SK-N-SH (cell line): ENCODE results near the gene TMEM167A. TPM values are rescaled to one million over a fixed set of nuclear protein-coding genes. Genes with fewer than 3 reads are reported as not detected.
A peak's percentile ranks its signal among the peaks of the same experiment; 100 is the strongest.

Experiments
- CTCF ChIA-PET: fragments of 300-600, 350-600 bp; formaldehyde crosslinking; extraction: SDS; loops from one replicate; lab custom pipeline; 2021; lab: Yijun Ruan, JAX
- POLR2A ChIA-PET: fragments of 350-600 bp; sonication (Branson Sonifier 250); formaldehyde crosslinking; extraction: SDS; loops from one replicate; lab custom pipeline; 2020; ENCODE audit warnings: antibody characterized with exemption, inconsistent platforms; lab: Yijun Ruan, JAX
- DNase-seq: peaks from one replicate; pipeline ENCODE4 v3.0.0; 2012
- H2AFZ ChIP-seq: fragments of 200-600 bp; sonication (generic); 2 replicates; pipeline ENCODE4 v1.8.1; 2016; ENCODE audit warnings: antibody characterized with exemption, mild to moderate bottlenecking, low read depth
- H3F3A ChIP-seq: fragments of 200-600 bp; sonication (generic); replicated peaks from 2 replicates; pipeline ENCODE3; 2016; ENCODE audit warnings: antibody characterized with exemption, mild to moderate bottlenecking; ENCODE audit not compliant: insufficient read depth
- H3K27ac ChIP-seq, 2 experiments: fragments of 200-500 bp in 1 of 2; fragments of 200-600 bp in 1 of 2; sonication (Bioruptor generic) in 1 of 2; sonication (generic), shearing (Covaris generic) in 1 of 2; 2 replicates each; pipeline versions ENCODE4 v1.5.1 to v1.6.1; 2014 to 2016; ENCODE audit warnings: low read depth in 2 of 2, inconsistent platforms in 1 of 2, low read length in 1 of 2, mild to moderate bottlenecking in 1 of 2, mixed read lengths in 1 of 2
- H3K27me3 ChIP-seq: fragments of 200-600 bp; sonication (generic), shearing (Covaris generic); 2 replicates; pipeline ENCODE4 v1.6.1; 2016; ENCODE audit warnings: mixed run types; ENCODE audit not compliant: insufficient read depth
- H3K36me3 ChIP-seq, 2 experiments: fragments of 200-500 bp in 1 of 2; fragments of 200-600 bp in 1 of 2; sonication (Bioruptor generic) in 1 of 2; sonication (generic) in 1 of 2; replicated peaks in 1 of 2; 2 replicates each; pipeline versions ENCODE3 to v1.5.1; 2014 to 2016; ENCODE audit warnings: low read length in 1 of 2, mild to moderate bottlenecking in 1 of 2; ENCODE audit not compliant: insufficient read depth in 2 of 2, control insufficient read depth in 1 of 2
- H3K4me1 ChIP-seq, 2 experiments: fragments of 200-500 bp in 1 of 2; fragments of 200-600 bp in 1 of 2; sonication (Bioruptor generic) in 1 of 2; sonication (generic), shearing (Covaris generic) in 1 of 2; 2 replicates each; pipeline versions ENCODE4 v1.5.1 to v1.6.1; 2014 to 2016; ENCODE audit warnings: low read depth in 1 of 2, low read length in 1 of 2, mixed run types in 1 of 2; ENCODE audit not compliant: insufficient read depth in 2 of 2, control insufficient read depth in 1 of 2
- H3K4me2 ChIP-seq: fragments of 200-600 bp; sonication (generic), shearing (Covaris generic); 2 replicates; pipeline ENCODE4 v1.6.1; 2017; ENCODE audit warnings: mixed run types
- H3K4me3 ChIP-seq, 2 experiments: fragments of 200-500 bp in 1 of 2; fragments of 200-600 bp in 1 of 2; sonication (Bioruptor generic) in 1 of 2; sonication (generic), shearing (Covaris generic) in 1 of 2; 2 replicates each; pipeline versions ENCODE4 v1.5.1 to v1.8.1; 2014 to 2016; ENCODE audit warnings: low read depth in 2 of 2, inconsistent platforms in 1 of 2, low read length in 1 of 2, mild to moderate bottlenecking in 1 of 2, mixed read lengths in 1 of 2, moderate library complexity in 1 of 2
- H3K79me2 ChIP-seq: fragments of 200-600 bp; sonication (generic); 2 replicates; pipeline ENCODE4 v1.8.1; 2017; ENCODE audit warnings: mild to moderate bottlenecking; ENCODE audit not compliant: insufficient read depth
- H3K9ac ChIP-seq: fragments of 200-600 bp; sonication (generic); 2 replicates; pipeline ENCODE4 v1.6.1; 2017; ENCODE audit warnings: mixed run types
- H3K9me2 ChIP-seq: fragments of 200-600 bp; sonication (generic); 2 replicates; pipeline ENCODE4 v1.6.1; 2017; ENCODE audit warnings: mixed run types
- H3K9me3 ChIP-seq: fragments of 200-600 bp; sonication (generic); 2 replicates; pipeline ENCODE4 v1.6.1; 2017; ENCODE audit warnings: mixed run types, mild to moderate bottlenecking, moderate library complexity
- H4K20me1 ChIP-seq: fragments of 200-600 bp; sonication (generic); 2 replicates; pipeline ENCODE4 v1.6.1; 2017; ENCODE audit warnings: mild to moderate bottlenecking, mixed run types; ENCODE audit not compliant: insufficient read depth
- CHD2 ChIP-seq: fragments of 150-350 bp; IDR thresholded peaks from 2 replicates; pipeline ENCODE4 v1.6.1; 2018; ENCODE audit warnings: low read length; ENCODE audit not compliant: partially characterized antibody
- ELF1 ChIP-seq: IDR thresholded peaks from 2 replicates; pipeline ENCODE4 v1.4.0; 2012
- EP300 ChIP-seq, 2 experiments: IDR thresholded peaks; 2 replicates each; pipeline versions ENCODE4 v1.4.0 to v1.6.1; 2012; ENCODE audit warnings: borderline replicate concordance in 1 of 2, low read depth in 1 of 2, low read length in 1 of 2
- EZH2phosphoT487 ChIP-seq: fragments of 200-600 bp; sonication (generic); IDR thresholded peaks from 2 replicates; pipeline ENCODE4 v1.6.1; 2017; ENCODE audit warnings: low read depth, mixed run types, mild to moderate bottlenecking, antibody characterized with exemption, moderate library complexity, borderline replicate concordance
- FOSL2 ChIP-seq: IDR thresholded peaks from 2 replicates; pipeline ENCODE4 v1.4.0; 2012; ENCODE audit warnings: low read depth, mild to moderate bottlenecking, moderate library complexity, borderline replicate concordance
- FOXJ3 ChIP-seq: sonication (generic); formaldehyde crosslinking; IDR thresholded peaks from 2 replicates; pipeline ENCODE4 v1.5.1; 2020; ENCODE audit warnings: mild to moderate bottlenecking, missing genetic modification reagents
- FOXM1 ChIP-seq: IDR thresholded peaks from 2 replicates; pipeline ENCODE4 v1.4.0; 2012; ENCODE audit warnings: low read depth, mild to moderate bottlenecking
- GATA2 ChIP-seq: sonication (generic); formaldehyde crosslinking; IDR thresholded peaks from 2 replicates; pipeline ENCODE4 v1.5.0; 2020; ENCODE audit warnings: mild to moderate bottlenecking, missing genetic modification reagents
- JUND ChIP-seq: IDR thresholded peaks from 2 replicates; pipeline ENCODE4 v1.4.0; 2012
- MAX ChIP-seq: IDR thresholded peaks from 2 replicates; pipeline ENCODE4 v1.4.0; 2012; ENCODE audit warnings: low read depth
- MEF2A ChIP-seq: IDR thresholded peaks from 2 replicates; pipeline ENCODE4 v1.4.0; 2012; ENCODE audit warnings: low read depth, borderline replicate concordance
- NFIC ChIP-seq: IDR thresholded peaks from 2 replicates; pipeline ENCODE4 v1.4.0; 2012; ENCODE audit warnings: borderline replicate concordance
- NRF1 ChIP-seq: IDR thresholded peaks from 2 replicates; pipeline ENCODE4 v1.6.1; 2012; ENCODE audit warnings: low read depth, mild to moderate bottlenecking, low read length
- PBX3 ChIP-seq: IDR thresholded peaks from 2 replicates; pipeline ENCODE4; 2012
- POLR2AphosphoS5 ChIP-seq: IDR thresholded peaks from 2 replicates; pipeline ENCODE4 v1.6.1; 2012; ENCODE audit warnings: low read depth, low read length
- RAD21 ChIP-seq: IDR thresholded peaks from 2 replicates; pipeline ENCODE4 v1.6.1; 2012; ENCODE audit warnings: mild to moderate bottlenecking, low read length
- RCOR1 ChIP-seq: fragments of 150-350 bp; IDR thresholded peaks from 2 replicates; pipeline ENCODE4 v1.6.1; 2017; ENCODE audit warnings: antibody characterized with exemption, low read length
- RFX5 ChIP-seq: IDR thresholded peaks from 2 replicates; pipeline ENCODE4 v1.6.1; 2012; ENCODE audit warnings: mild to moderate bottlenecking, improper control_type of control experiment, low read length
- RXRA ChIP-seq: IDR thresholded peaks from 2 replicates; pipeline ENCODE4 v1.4.0; 2012; ENCODE audit warnings: low read depth, mild to moderate bottlenecking, borderline replicate concordance
- TCF12 ChIP-seq: IDR thresholded peaks from 2 replicates; pipeline ENCODE4 v1.4.0; 2012
- TEAD4 ChIP-seq: IDR thresholded peaks from 2 replicates; pipeline ENCODE4 v1.4.0; 2012; ENCODE audit warnings: mild to moderate bottlenecking, borderline replicate concordance; ENCODE audit not compliant: insufficient read depth
- USF1 ChIP-seq: IDR thresholded peaks from 2 replicates; pipeline ENCODE4 v1.4.0; 2012; ENCODE audit warnings: low read depth, borderline replicate concordance
- WGBS: methylation state at CpG from one replicate; pipeline ENCODE4 v1.1.6; 2017; ENCODE audit warnings: low lambda C conversion rate; 5-methylcytosine and 5-hydroxymethylcytosine counted together
- polyA plus RNA-seq, 3 experiments: library from polyadenylated mRNA; depleted of rRNA; stranded (reverse); fragments of >200 nt; gene quantifications; 2 replicates each; pipeline ENCODE4 v1.2.3, GENCODE V29; 2012
- TF ChIP-seq, protein P1 (sequence below): fragments of 150-350 bp; IDR thresholded peaks from 2 replicates; pipeline ENCODE4 v1.6.1; 2016; ENCODE audit warnings: mild to moderate bottlenecking, low read depth, low read length

Gene TMEM167A
- polyA plus RNA-seq, 1 of the 3 experiments (the other 2 are of a cell fraction): 23.7 TPM

DNA sequence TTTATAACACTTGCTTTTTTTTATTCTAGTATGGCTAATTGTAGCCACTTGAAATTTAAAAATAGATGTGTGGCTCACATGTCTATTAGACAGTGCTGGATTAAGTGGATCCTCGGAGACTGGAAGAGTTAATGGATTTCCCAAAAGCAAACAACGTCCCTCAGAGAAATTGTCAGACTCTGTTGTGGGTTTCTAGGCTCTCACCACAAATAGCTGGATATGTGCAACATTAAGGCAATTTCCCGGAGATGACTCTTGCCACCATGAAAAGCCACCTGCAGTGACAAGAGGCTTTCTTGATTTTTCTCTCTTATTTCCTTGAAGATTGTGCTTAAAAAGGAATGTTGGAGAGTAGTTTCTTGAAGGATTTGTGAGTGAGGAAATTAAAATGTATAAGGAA is 43.2 kb downstream of the TMEM167A start:
- CTCF ChIA-PET: interaction anchor here (0.7 to 1.4 kb wide), 2 partner anchors 10 to 413 kb away, joined by 3 to 4 read pairs; no protein-coding TSS in a partner anchor
- H3K4me1 ChIP-seq: peaks cover 0 to 22% of the 10 kb centered on the region in 2 experiments; a peak in 2 of 4 replicates
- no peaks in the 10 kb centered on the region for H3K27me3 ChIP-seq
- TF ChIP-seq RAD21 (no peak), RCOR1 (no peak), ELF1 (no peak), POLR2AphosphoS5 (no peak), NRF1 (no peak), NFIC (no peak), FOXJ3 (CRISPR knock-in tag) (no peak), RXRA (no peak), TEAD4 (no peak), FOXM1 (no peak), TCF12 (no peak), PBX3 (no peak), MEF2A (no peak), GATA2 (CRISPR knock-in tag) (no peak), RFX5 (no peak)
- TF ChIP-seq, protein P1, sequence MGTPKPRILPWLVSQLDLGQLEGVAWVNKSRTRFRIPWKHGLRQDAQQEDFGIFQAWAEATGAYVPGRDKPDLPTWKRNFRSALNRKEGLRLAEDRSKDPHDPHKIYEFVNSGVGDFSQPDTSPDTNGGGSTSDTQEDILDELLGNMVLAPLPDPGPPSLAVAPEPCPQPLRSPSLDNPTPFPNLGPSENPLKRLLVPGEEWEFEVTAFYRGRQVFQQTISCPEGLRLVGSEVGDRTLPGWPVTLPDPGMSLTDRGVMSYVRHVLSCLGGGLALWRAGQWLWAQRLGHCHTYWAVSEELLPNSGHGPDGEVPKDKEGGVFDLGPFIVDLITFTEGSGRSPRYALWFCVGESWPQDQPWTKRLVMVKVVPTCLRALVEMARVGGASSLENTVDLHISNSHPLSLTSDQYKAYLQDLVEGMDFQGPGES: no peak
- H3K79me2 ChIP-seq: no peaks in the 10 kb centered on the region
- DNase-seq: no peak
- H3K9ac ChIP-seq: no peak overlapping the region
- no peak overlapping the region for H3K4me2 ChIP-seq
- H4K20me1 ChIP-seq: no peaks in the 10 kb centered on the region
- no peaks in the 10 kb centered on the region for H3K36me3 ChIP-seq
- peak overlapping the region in 1 of 2 experiments; percentile 3; a peak in 1 of 4 replicates for H3K27ac ChIP-seq
- POLR2A ChIA-PET: no interaction called here
- H2AFZ ChIP-seq: no peak overlapping the region
- H3K9me3 ChIP-seq: no peaks in the 10 kb centered on the region
- no peaks in the 10 kb centered on the region for H3K9me2 ChIP-seq
- no peaks in the 10 kb centered on the region for H3F3A ChIP-seq
- 91% methylated on average over 3 of the region's 3 CpGs for WGBS
- no peak overlapping the region for H3K4me3 ChIP-seq

GRCh38 chr5:83031381-83031780 is 45.8 kb downstream of the TMEM167A start:
- Histone ChIP-seq H2AFZ (no peak overlapping the region), H3K9me3 (no peaks in the 10 kb centered on the region), H3K9me2 (no peaks in the 10 kb centered on the region), H3F3A (no peaks in the 10 kb centered on the region), H3K27ac (no peak overlapping the region), H3K9ac (no peak overlapping the region), H3K4me2 (no peak overlapping the region), H3K36me3 (no peaks in the 10 kb centered on the region), H3K27me3 (no peaks in the 10 kb centered on the region), H4K20me1 (no peaks in the 10 kb centered on the region), H3K79me2 (no peaks in the 10 kb centered on the region), H3K4me1 (peaks cover 0 to 20% of the 10 kb centered on the region in 2 experiments; a peak in 2 of 4 replicates), H3K4me3 (no peak overlapping the region)
- ChIA-PET POLR2A (no interaction called here), CTCF (no interaction called here)
- 88% methylated on average over 1 of the region's 1 CpG for WGBS
- TF ChIP-seq JUND (no peak), EP300 (IDR thresholded peaks at IDR 0.05; ENCODE audit: borderline replicate concordance in 1 of 2, low read depth in 1 of 2, low read length in 1 of 2) (no peak), EZH2phosphoT487 (no peak), CHD2 (no peak), FOXM1 (no peak), FOSL2 (no peak), RCOR1 (no peak), USF1 (no peak), ELF1 (no peak), MAX (no peak), TCF12 (no peak), RAD21 (no peak)
- DNase-seq: no peak
